Measurements from ENCODE around the gene EDN1.

The EDN1 gene

GRCh38 chr6:12270551-12271230, 19.5 kb upstream of the EDN1 start:
- DNase-seq, result no peak

GRCh38 chr6:12271594-12271993, 18.6 kb upstream of the EDN1 start:
- DNase-seq, result no peak

- no peak for DNase-seq
These were observed 18.2 kb upstream of the EDN1 start for GRCh38 chr6:12271997-12272396.

- no peak for DNase-seq
These were observed 15.1 kb upstream of the EDN1 start for GRCh38 chr6:12275107-12275506.

GRCh38 chr6:12276930-12277315, 13.2 kb upstream of the EDN1 start:
- no peak for DNase-seq

GRCh38 chr6:12277386-12277785, 12.8 kb upstream of the EDN1 start:
- DNase-seq, result no peak

GRCh38 chr6:12278915-12279314, 11.2 kb upstream of the EDN1 start:
- no peak for DNase-seq

- no peak for DNase-seq
These were observed 10.7 kb upstream of the EDN1 start for GRCh38 chr6:12279322-12280091.

- no peak for DNase-seq
These were observed 9.7 kb upstream of the EDN1 start for GRCh38 chr6:12280458-12280857.

GRCh38 chr6:12280902-12281301, 9.3 kb upstream of the EDN1 start:
- no peak for DNase-seq

GRCh38 chr6:12283904-12284303, 6.3 kb upstream of the EDN1 start:
- no peak for DNase-seq

- no peak for DNase-seq
These were observed 3.6 kb upstream of the EDN1 start for GRCh38 chr6:12286373-12287110.

- no peak for DNase-seq
These were observed 1.9 kb upstream of the EDN1 start for GRCh38 chr6:12288211-12288618.

GRCh38 chr6:12288914-12289313, 1.2 kb upstream of the EDN1 start:
- no peak for DNase-seq

GRCh38 chr6:12289365-12289919, 719 bp upstream of the EDN1 start:
- peak; percentile 49 for DNase-seq

GRCh38 chr6:12291071-12291838, 1.1 kb downstream of the EDN1 start:
- no peak for DNase-seq

- no peak for DNase-seq
These were observed 1.9 kb downstream of the EDN1 start for GRCh38 chr6:12291839-12292604.

- DNase-seq, result no peak
These were observed 3.2 kb downstream of the EDN1 start for GRCh38 chr6:12293235-12293930.

GRCh38 chr6:12293931-12294807, 4.0 kb downstream of the EDN1 start:
- DNase-seq, result no peak

- DNase-seq, result no peak
These were observed 4.8 kb downstream of the EDN1 start for GRCh38 chr6:12294851-12295536.

Data from CD4-positive, alpha-beta T cell treated with Interleukin-10 for 1 hour (primary cell).